ENCODE measurements around the gene TFAP2B.

Gene TFAP2B

GRCh38 chr6:50824552-50824951 lies 5.9 kb downstream of the TFAP2B start:
- DNase-seq (ENCODE audit: low read depth in 2 of 2) = no peak

- DNase-seq (ENCODE audit: low read depth in 2 of 2) = no peak
These were observed 6.8 kb downstream of the TFAP2B start for GRCh38 chr6:50825375-50826036.

GRCh38 chr6:50826037-50826761 lies 7.5 kb downstream of the TFAP2B start:
- no peak for DNase-seq (ENCODE audit: low read depth in 2 of 2)

- no peak for DNase-seq (ENCODE audit: low read depth in 2 of 2)
These were observed 8.1 kb downstream of the TFAP2B start for GRCh38 chr6:50826803-50827202.

- DNase-seq (ENCODE audit: low read depth in 2 of 2) = no peak
These were observed 10.4 kb downstream of the TFAP2B start for GRCh38 chr6:50829049-50829448.

- no peak for DNase-seq (ENCODE audit: low read depth in 2 of 2)
These were observed 11.3 kb downstream of the TFAP2B start for GRCh38 chr6:50829898-50830444.

- no peak for DNase-seq (ENCODE audit: low read depth in 2 of 2)
These were observed 12.5 kb downstream of the TFAP2B start for GRCh38 chr6:50831186-50831585.

GRCh38 chr6:50832912-50833311 lies 14.2 kb downstream of the TFAP2B start:
- DNase-seq (ENCODE audit: low read depth in 2 of 2) = no peak

GRCh38 chr6:50834929-50835410 lies 16.3 kb downstream of the TFAP2B start:
- DNase-seq (ENCODE audit: low read depth in 2 of 2) = no peak

- no peak for DNase-seq (ENCODE audit: low read depth in 2 of 2)
These were observed 17.6 kb downstream of the TFAP2B start for GRCh38 chr6:50836231-50836630.

- no peak for DNase-seq (ENCODE audit: low read depth in 2 of 2)
These were observed 19.1 kb downstream of the TFAP2B start for GRCh38 chr6:50837589-50838445.

GRCh38 chr6:50840112-50840810 lies 21.6 kb downstream of the TFAP2B start:
- no peak for DNase-seq (ENCODE audit: low read depth in 2 of 2)

GRCh38 chr6:50840811-50841192 lies 22.1 kb downstream of the TFAP2B start:
- no peak for DNase-seq (ENCODE audit: low read depth in 2 of 2)

GRCh38 chr6:50842446-50842845 lies 23.8 kb downstream of the TFAP2B start:
- DNase-seq (ENCODE audit: low read depth in 2 of 2) = no peak

- DNase-seq (ENCODE audit: low read depth in 2 of 2) = no peak
These were observed 24.3 kb downstream of the TFAP2B start for GRCh38 chr6:50842861-50843384.

- no peak for DNase-seq (ENCODE audit: low read depth in 2 of 2)
These were observed 25.2 kb downstream of the TFAP2B start for GRCh38 chr6:50843842-50844241.

- DNase-seq (ENCODE audit: low read depth in 2 of 2) = no peak
These were observed 26.9 kb downstream of the TFAP2B start for GRCh38 chr6:50845499-50846143.

- no peak for DNase-seq (ENCODE audit: low read depth in 2 of 2)
These were observed 27.6 kb downstream of the TFAP2B start for GRCh38 chr6:50846144-50846851.

- no peak for DNase-seq (ENCODE audit: low read depth in 2 of 2)
These were observed 28.1 kb downstream of the TFAP2B start for GRCh38 chr6:50846852-50847155.

- DNase-seq (ENCODE audit: low read depth in 2 of 2) = no peak
These were observed 29.4 kb downstream of the TFAP2B start for GRCh38 chr6:50847890-50848594.
